GM19351 (cell line): ENCODE measurements around the gene DSPP.
"Not testable (repeated sequence)": the region's sequence is repeated elsewhere in the genome, so short reads cannot be mapped to it uniquely, and the experiment has no call there.

Experiments used
- ATAC-seq: cut with Tn5 transposase; IDR thresholded peaks from one replicate; pipeline ENCODE4 v1.9.1; 2021; ENCODE audit warnings: mild to moderate bottlenecking, moderate library complexity; ENCODE audit not compliant: unreplicated experiment

The DSPP gene

GRCh38 chr4:87608229-87608628 is at the start of gene DSPP:
TSS of gene DSPP (plus strand) at chr4:87608529. CDS start at chr4:87610909, 2,380 bp downstream.
- no peak for ATAC-seq

- ATAC-seq: peak; percentile 98
These were observed 49.1 kb upstream of the DSPP start for GRCh38 chr4:87559090-87559837.

- no peak for ATAC-seq
These were observed 47.5 kb upstream of the DSPP start for GRCh38 chr4:87560802-87561201.

GRCh38 chr4:87565746-87566145 is 42.6 kb upstream of the DSPP start:
- no peak for ATAC-seq

- ATAC-seq: no peak
These were observed 42.1 kb upstream of the DSPP start for GRCh38 chr4:87566276-87566675.

GRCh38 chr4:87567191-87567590 is 41.1 kb upstream of the DSPP start:
- no peak for ATAC-seq

- ATAC-seq: no peak
These were observed 38.0 kb upstream of the DSPP start for GRCh38 chr4:87570290-87570805.

GRCh38 chr4:87574376-87574775 is 34.0 kb upstream of the DSPP start:
- not testable (repeated sequence) for ATAC-seq

- ATAC-seq: no peak
These were observed 33.3 kb upstream of the DSPP start for GRCh38 chr4:87574996-87575395.

GRCh38 chr4:87575408-87575807 is 32.9 kb upstream of the DSPP start:
- no peak for ATAC-seq

- no peak for ATAC-seq
These were observed 32.3 kb upstream of the DSPP start for GRCh38 chr4:87575983-87576382.

GRCh38 chr4:87579478-87579877 is 28.9 kb upstream of the DSPP start:
- no peak for ATAC-seq

GRCh38 chr4:87580057-87580456 is 28.3 kb upstream of the DSPP start:
- no peak for ATAC-seq

GRCh38 chr4:87584222-87584908 is 24.0 kb upstream of the DSPP start:
- ATAC-seq: no peak

GRCh38 chr4:87589531-87589930 is 18.8 kb upstream of the DSPP start:
- no peak for ATAC-seq

- no peak for ATAC-seq
These were observed 16.2 kb upstream of the DSPP start for GRCh38 chr4:87592124-87592523.

- no peak for ATAC-seq
These were observed 7.0 kb upstream of the DSPP start for GRCh38 chr4:87601361-87601760.

GRCh38 chr4:87614292-87614890 is 6.1 kb downstream of the DSPP start:
- no peak for ATAC-seq

GRCh38 chr4:87616268-87616667 is 7.9 kb downstream of the DSPP start:
- ATAC-seq: no peak

GRCh38 chr4:87620086-87620485 is 11.8 kb downstream of the DSPP start:
- no peak for ATAC-seq

GRCh38 chr4:87620491-87620890 is 12.2 kb downstream of the DSPP start:
- ATAC-seq: no peak

GRCh38 chr4:87622303-87622702 is 14.0 kb downstream of the DSPP start:
- ATAC-seq: no peak
